ENCODE results near the gene DNAH7. TPM values are rescaled to one million over a fixed set of nuclear protein-coding genes. Genes with fewer than 3 reads are reported as not detected.

The DNAH7 gene
- total RNA-seq, 5 donors from 2014 or later (not counting 1 experiment from before 2014, with no cell fraction given): 0.03 TPM; not detected in 4

- no peak overlapping the region for H3K4me3 ChIP-seq (ENCODE audit: control insufficient read depth in 1 of 2, extremely low read depth in 1 of 2, low read length in 1 of 2)
- peak overlapping the region in 1 of 2 donors; percentile 64 for H3K27ac Mint-ChIP-seq
- 37% methylated on average over 2 of the region's 5 CpGs for WGBS (ENCODE audit: insufficient coverage)
Measured at GRCh38 chr2:196105951-196106350, 37.3 kb upstream of the DNAH7 start.

GRCh38 chr2:196104066-196104465 is 35.4 kb upstream of the DNAH7 start:
- Histone ChIP-seq H3K36me3 (ENCODE audit: control insufficient read depth in 2 of 2, extremely low read depth in 1 of 2, insufficient read depth in 1 of 2, low read length in 1 of 2) (no peaks in the 10 kb centered on the region), H3K4me1 (ENCODE audit: control insufficient read depth in 1 of 2, extremely low read depth in 1 of 2, insufficient read depth in 2 of 2, low read length in 2 of 2) (peaks cover 0 to 2% of the 10 kb centered on the region in 2 experiments), H3K9me3 (no peaks in the 10 kb centered on the region), H3K4me3 (ENCODE audit: control insufficient read depth in 1 of 2, extremely low read depth in 1 of 2, low read length in 1 of 2) (no peak overlapping the region), H3K27ac (ENCODE audit: low read length) (no peak overlapping the region), H3K27me3 (replicated peaks in 1 of 2; ENCODE audit: control insufficient read depth in 2 of 2, extremely low read depth in 1 of 2, insufficient read depth in 2 of 2, low read length in 1 of 2) (no peaks in the 10 kb centered on the region)
- CTCF ChIA-PET: no interaction called here
- DNase-seq: no peak
- Mint-ChIP-seq H3K4me3 (no peak overlapping the region), H3K36me3 (no peaks in the 10 kb centered on the region), H3K4me1 (peaks cover 31 to 47% (median 34%) of the 10 kb centered on the region in 3 donors), H3K27ac (no peak overlapping the region), H3K27me3 (no peaks in the 10 kb centered on the region), H3K9me3 (peaks cover 0 to 3% (median 0%) of the 10 kb centered on the region in 3 donors)
- ATAC-seq (replicated peaks in 1 of 4): no peak
- 100% methylated on average over 1 of the region's 4 CpGs for WGBS (ENCODE audit: insufficient coverage)
- POLR2A ChIA-PET: no interaction called here

More at GRCh38 chr2:196105951-196106350, 37.3 kb upstream of the DNAH7 start:
- DNase-seq (no peak), ATAC-seq (replicated peaks in 1 of 4) (peak in 1 of 4 experiments; percentile 36)
- no peaks in the 10 kb centered on the region for H3K36me3 ChIP-seq (ENCODE audit: control insufficient read depth in 2 of 2, extremely low read depth in 1 of 2, insufficient read depth in 1 of 2, low read length in 1 of 2)
- Mint-ChIP-seq H3K9me3 (peaks cover 0 to 3% (median 0%) of the 10 kb centered on the region in 3 donors), H3K27me3 (no peaks in the 10 kb centered on the region), H3K4me1 (peaks cover 28 to 31% (median 29%) of the 10 kb centered on the region in 3 donors), H3K36me3 (no peaks in the 10 kb centered on the region), H3K4me3 (peak overlapping the region; percentile 25 to 37 (median 29))
- peaks cover 0 to 2% of the 10 kb centered on the region in 2 experiments for H3K4me1 ChIP-seq (ENCODE audit: control insufficient read depth in 1 of 2, extremely low read depth in 1 of 2, insufficient read depth in 2 of 2, low read length in 2 of 2)
- no peaks in the 10 kb centered on the region for H3K9me3 ChIP-seq
- CTCF ChIA-PET: no interaction called here
- POLR2A ChIA-PET: no interaction called here
- H3K27me3 ChIP-seq (replicated peaks in 1 of 2; ENCODE audit: control insufficient read depth in 2 of 2, extremely low read depth in 1 of 2, insufficient read depth in 2 of 2, low read length in 1 of 2): no peaks in the 10 kb centered on the region
- H3K27ac ChIP-seq (ENCODE audit: low read length): no peak overlapping the region

- H3K9me3 ChIP-seq: no peaks in the 10 kb centered on the region
- Mint-ChIP-seq H3K36me3 (no peaks in the 10 kb centered on the region), H3K27ac (no peak overlapping the region), H3K9me3 (peaks cover 0 to 3% (median 0%) of the 10 kb centered on the region in 3 donors), H3K4me3 (no peak overlapping the region), H3K4me1 (peaks cover 31 to 52% (median 34%) of the 10 kb centered on the region in 3 donors), H3K27me3 (no peaks in the 10 kb centered on the region)
- peaks cover 0 to 2% of the 10 kb centered on the region in 2 experiments for H3K4me1 ChIP-seq (ENCODE audit: control insufficient read depth in 1 of 2, extremely low read depth in 1 of 2, insufficient read depth in 2 of 2, low read length in 2 of 2)
- H3K27ac ChIP-seq (ENCODE audit: low read length): no peak overlapping the region
- DNase-seq (no peak), ATAC-seq (replicated peaks in 1 of 4) (no peak)
- no peaks in the 10 kb centered on the region for H3K27me3 ChIP-seq (replicated peaks in 1 of 2; ENCODE audit: control insufficient read depth in 2 of 2, extremely low read depth in 1 of 2, insufficient read depth in 2 of 2, low read length in 1 of 2)
- WGBS (ENCODE audit: insufficient coverage): 85% methylated on average over 2 of the region's 2 CpGs
- no peak overlapping the region for H3K4me3 ChIP-seq (ENCODE audit: control insufficient read depth in 1 of 2, extremely low read depth in 1 of 2, low read length in 1 of 2)
- POLR2A ChIA-PET: no interaction called here
- H3K36me3 ChIP-seq (ENCODE audit: control insufficient read depth in 2 of 2, extremely low read depth in 1 of 2, insufficient read depth in 1 of 2, low read length in 1 of 2): no peaks in the 10 kb centered on the region
- CTCF ChIA-PET: no interaction called here
Measured at GRCh38 chr2:196103626-196104025, 35.0 kb upstream of the DNAH7 start.

- no peak overlapping the region for H3K4me3 Mint-ChIP-seq
- ChIA-PET POLR2A (interaction anchor here in 1 of 2 donors (0.9 kb wide), 1 partner anchor 11 kb away, joined by 4 read pairs; no protein-coding TSS in a partner anchor), CTCF (no interaction called here)
- H3K36me3 Mint-ChIP-seq: no peaks in the 10 kb centered on the region
- peak overlapping the region in 1 of 2 donors; percentile 4 for H3K27ac Mint-ChIP-seq
- no peaks in the 10 kb centered on the region for H3K27me3 Mint-ChIP-seq
- ATAC-seq (replicated peaks in 1 of 4): peak in 3 of 4 experiments; percentile 23 to 78 (median 69)
- H3K4me1 Mint-ChIP-seq: peaks cover 29 to 49% (median 33%) of the 10 kb centered on the region in 3 donors
- peaks cover 0 to 2% of the 10 kb centered on the region in 2 experiments for H3K4me1 ChIP-seq (ENCODE audit: control insufficient read depth in 1 of 2, extremely low read depth in 1 of 2, insufficient read depth in 2 of 2, low read length in 2 of 2)
- peaks cover 0 to 3% (median 0%) of the 10 kb centered on the region in 3 donors for H3K9me3 Mint-ChIP-seq
- no peak for DNase-seq
- H3K27me3 ChIP-seq (replicated peaks in 1 of 2; ENCODE audit: control insufficient read depth in 2 of 2, extremely low read depth in 1 of 2, insufficient read depth in 2 of 2, low read length in 1 of 2): no peaks in the 10 kb centered on the region
- H3K4me3 ChIP-seq (ENCODE audit: control insufficient read depth in 1 of 2, extremely low read depth in 1 of 2, low read length in 1 of 2): no peak overlapping the region
- no peaks in the 10 kb centered on the region for H3K9me3 ChIP-seq
- no peak overlapping the region for H3K27ac ChIP-seq (ENCODE audit: low read length)
- no peaks in the 10 kb centered on the region for H3K36me3 ChIP-seq (ENCODE audit: control insufficient read depth in 2 of 2, extremely low read depth in 1 of 2, insufficient read depth in 1 of 2, low read length in 1 of 2)
- no CpG with 5 or more reads among the region's 6 CpGs for WGBS (ENCODE audit: insufficient coverage)
Measured at GRCh38 chr2:196101325-196101991, 32.8 kb upstream of the DNAH7 start.

- Mint-ChIP-seq H3K27ac (no peak overlapping the region), H3K4me3 (no peak overlapping the region), H3K36me3 (no peaks in the 10 kb centered on the region), H3K4me1 (peaks cover 17 to 36% (median 22%) of the 10 kb centered on the region in 3 donors), H3K9me3 (peaks cover 0 to 3% (median 0%) of the 10 kb centered on the region in 3 donors), H3K27me3 (no peaks in the 10 kb centered on the region)
- Histone ChIP-seq H3K36me3 (ENCODE audit: control insufficient read depth in 2 of 2, extremely low read depth in 1 of 2, insufficient read depth in 1 of 2, low read length in 1 of 2) (no peaks in the 10 kb centered on the region), H3K27ac (ENCODE audit: low read length) (no peak overlapping the region), H3K4me1 (ENCODE audit: control insufficient read depth in 1 of 2, extremely low read depth in 1 of 2, insufficient read depth in 2 of 2, low read length in 2 of 2) (no peaks in the 10 kb centered on the region), H3K9me3 (no peaks in the 10 kb centered on the region), H3K4me3 (ENCODE audit: control insufficient read depth in 1 of 2, extremely low read depth in 1 of 2, low read length in 1 of 2) (no peak overlapping the region), H3K27me3 (replicated peaks in 1 of 2; ENCODE audit: control insufficient read depth in 2 of 2, extremely low read depth in 1 of 2, insufficient read depth in 2 of 2, low read length in 1 of 2) (no peaks in the 10 kb centered on the region)
- DNase-seq (no peak), ATAC-seq (replicated peaks in 1 of 4) (no peak)
- 89% methylated on average over 2 of the region's 3 CpGs for WGBS (ENCODE audit: insufficient coverage)
- CTCF ChIA-PET: no interaction called here
- POLR2A ChIA-PET: no interaction called here
Measured at GRCh38 chr2:196099916-196100315, 31.3 kb upstream of the DNAH7 start.

GRCh38 chr2:196097864-196098660 is 29.4 kb upstream of the DNAH7 start:
- no peaks in the 10 kb centered on the region for H3K36me3 ChIP-seq (ENCODE audit: control insufficient read depth in 2 of 2, extremely low read depth in 1 of 2, insufficient read depth in 1 of 2, low read length in 1 of 2)

More at GRCh38 chr2:196097864-196098660, 29.4 kb upstream of the DNAH7 start:
- ChIA-PET CTCF (interaction anchor here in 1 of 2 donors (0.6 kb wide), 1 partner anchor 20 kb away, joined by 3 read pairs; no protein-coding TSS in a partner anchor), POLR2A (no interaction called here)
- ATAC-seq (replicated peaks in 1 of 4) (no peak), DNase-seq (no peak)
- Mint-ChIP-seq H3K27ac (no peak overlapping the region), H3K9me3 (peaks cover 0 to 7% (median 6%) of the 10 kb centered on the region in 3 donors), H3K4me1 (peaks cover 17 to 36% (median 21%) of the 10 kb centered on the region in 3 donors), H3K36me3 (no peaks in the 10 kb centered on the region), H3K4me3 (no peak overlapping the region), H3K27me3 (no peaks in the 10 kb centered on the region)
- H3K4me1 ChIP-seq (ENCODE audit: control insufficient read depth in 1 of 2, extremely low read depth in 1 of 2, insufficient read depth in 2 of 2, low read length in 2 of 2): no peaks in the 10 kb centered on the region
- H3K4me3 ChIP-seq (ENCODE audit: control insufficient read depth in 1 of 2, extremely low read depth in 1 of 2, low read length in 1 of 2): no peak overlapping the region
- H3K27ac ChIP-seq (ENCODE audit: low read length): no peak overlapping the region
- no peaks in the 10 kb centered on the region for H3K9me3 ChIP-seq
- no peaks in the 10 kb centered on the region for H3K27me3 ChIP-seq (replicated peaks in 1 of 2; ENCODE audit: control insufficient read depth in 2 of 2, extremely low read depth in 1 of 2, insufficient read depth in 2 of 2, low read length in 1 of 2)
- WGBS (ENCODE audit: insufficient coverage): 100% methylated on average over 1 of the region's 6 CpGs

All from T-cell (primary cell).